ENCODE data around the gene GPT2. TPM values are rescaled to one million over a fixed set of nuclear protein-coding genes. Genes with fewer than 3 reads are reported as not detected.

Gene GPT2
- total RNA-seq, 2 donors from 2014 or later: 3.3 to 4.5 TPM

DNA sequence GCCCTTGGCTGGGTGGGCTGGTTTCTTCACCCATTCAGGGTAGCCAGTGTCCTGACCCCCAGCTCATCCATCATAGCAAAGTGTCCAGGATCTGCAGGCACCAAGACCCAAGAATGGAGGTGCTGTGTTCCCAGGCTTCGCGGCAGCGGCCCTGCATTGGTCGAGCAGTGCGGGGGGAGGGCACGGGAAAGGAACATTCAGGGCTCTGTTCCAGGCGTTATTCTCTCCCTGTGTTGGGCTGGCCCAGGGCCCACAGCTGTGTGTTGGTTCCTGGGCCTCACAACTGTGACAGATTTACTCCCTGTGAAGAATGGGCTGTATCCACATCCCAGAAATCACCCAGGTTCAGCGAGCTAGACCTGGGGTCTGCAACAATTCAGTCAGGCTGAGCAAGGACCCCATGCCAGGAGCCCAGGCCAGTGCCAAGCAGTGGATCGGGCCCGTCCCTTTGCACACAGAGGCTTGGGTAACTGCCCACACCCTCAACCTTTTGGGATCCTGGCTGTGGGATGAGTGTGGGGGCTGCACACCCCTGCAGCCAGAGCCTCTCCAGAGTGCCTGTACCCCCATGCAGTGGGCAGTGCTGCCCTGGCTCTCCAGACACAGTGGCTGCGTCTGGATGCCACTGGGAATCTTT is 10.0 kb downstream of the GPT2 start:
- DNase-seq (ENCODE audit: low spot score): no peak
- intact Hi-C loops (cut with DNase I): no loop called here

GRCh38 chr16:46895399-46896313 is 11.5 kb downstream of the GPT2 start:
- intact Hi-C loops (cut with DNase I): no loop called here

DNA sequence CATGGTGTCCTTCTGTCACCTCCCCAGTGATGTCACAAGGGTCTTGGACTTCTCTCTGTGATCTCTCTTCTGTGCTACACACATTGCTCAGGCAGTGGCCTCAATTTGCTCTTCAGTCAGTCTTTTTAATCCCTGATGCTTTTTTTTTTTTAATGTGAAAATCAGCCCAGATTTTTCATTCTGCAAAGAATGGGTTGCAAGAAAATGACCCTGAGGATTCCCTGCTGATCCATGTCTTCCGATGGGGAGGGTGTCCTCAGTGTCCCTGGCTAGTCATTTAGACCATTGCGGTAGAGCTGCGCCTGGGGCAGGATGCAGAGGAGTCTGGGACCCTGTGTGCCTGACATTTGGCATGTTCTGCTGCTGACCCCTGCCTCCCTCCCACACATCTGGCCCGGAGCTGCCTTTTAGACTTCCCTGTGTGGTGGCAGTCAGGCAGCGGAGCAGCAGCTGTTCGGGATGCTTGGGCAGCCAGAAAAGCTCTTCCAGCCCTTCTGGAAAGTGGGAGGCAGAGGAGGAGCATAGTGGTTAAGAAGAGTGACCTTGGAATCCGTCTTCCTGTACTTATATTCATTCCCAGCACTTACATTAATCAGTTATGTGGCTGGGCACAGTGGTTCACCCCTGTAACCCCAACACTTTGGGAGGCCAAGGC is 12.3 kb downstream of the GPT2 start:
- intact Hi-C loops (cut with DNase I): no loop called here
- DNase-seq (ENCODE audit: low spot score): no peak

More at GRCh38 chr16:46895399-46896313, 11.5 kb downstream of the GPT2 start:
- no peak for DNase-seq (ENCODE audit: low spot score)

GRCh38 chr16:46897471-46897870 is 13.3 kb downstream of the GPT2 start:
- no peak for DNase-seq (ENCODE audit: low spot score)
- intact Hi-C loops (cut with DNase I): no loop called here

GRCh38 chr16:46898006-46898405 is 13.8 kb downstream of the GPT2 start:
- DNase-seq (ENCODE audit: low spot score): no peak
- intact Hi-C loops (cut with DNase I): no loop called here

DNA sequence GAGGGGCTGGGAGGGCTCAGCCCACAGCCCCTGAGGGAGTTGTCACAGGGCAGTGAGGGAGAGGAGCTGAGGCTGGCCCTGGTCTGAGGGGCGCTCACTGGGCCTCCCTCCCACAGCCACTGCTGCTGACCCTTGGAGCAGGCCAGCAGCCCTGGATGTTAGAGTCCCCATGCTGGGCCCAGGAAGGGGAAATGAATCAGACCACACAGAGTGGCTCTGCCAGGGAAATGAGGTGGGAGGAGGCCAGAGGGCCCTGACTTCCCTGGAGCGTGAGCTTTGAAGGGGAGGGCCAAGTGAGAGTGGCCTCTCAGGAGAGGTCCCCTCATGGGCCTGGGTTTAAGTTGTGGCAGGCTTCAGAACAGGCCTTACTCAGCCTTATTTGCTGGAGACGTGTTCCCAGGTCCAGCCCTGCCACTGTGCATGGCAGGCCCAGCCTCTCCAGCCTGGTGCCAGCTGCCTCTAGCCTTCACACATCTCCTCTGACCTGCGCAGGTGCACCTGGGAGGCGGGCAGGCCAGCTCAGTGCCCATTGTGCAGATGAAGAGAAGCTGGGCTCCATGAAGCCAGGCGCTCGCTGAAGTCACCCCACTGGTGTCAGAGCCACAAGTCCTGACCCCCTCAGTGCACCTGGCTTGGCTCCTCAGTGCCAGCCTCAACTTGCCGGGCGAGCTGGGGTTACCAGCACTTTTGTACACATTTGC is 15.4 kb downstream of the GPT2 start:
- no peak for DNase-seq (ENCODE audit: low spot score)
- intact Hi-C loops (cut with DNase I): no loop called here

GRCh38 chr16:46900455-46901235 is 16.5 kb downstream of the GPT2 start:
- no peak for DNase-seq (ENCODE audit: low spot score)
- intact Hi-C loops (cut with DNase I): no loop called here

GRCh38 chr16:46901709-46902108 is 17.5 kb downstream of the GPT2 start:
- DNase-seq (ENCODE audit: low spot score): no peak
- intact Hi-C loops (cut with DNase I): no loop called here

DNA sequence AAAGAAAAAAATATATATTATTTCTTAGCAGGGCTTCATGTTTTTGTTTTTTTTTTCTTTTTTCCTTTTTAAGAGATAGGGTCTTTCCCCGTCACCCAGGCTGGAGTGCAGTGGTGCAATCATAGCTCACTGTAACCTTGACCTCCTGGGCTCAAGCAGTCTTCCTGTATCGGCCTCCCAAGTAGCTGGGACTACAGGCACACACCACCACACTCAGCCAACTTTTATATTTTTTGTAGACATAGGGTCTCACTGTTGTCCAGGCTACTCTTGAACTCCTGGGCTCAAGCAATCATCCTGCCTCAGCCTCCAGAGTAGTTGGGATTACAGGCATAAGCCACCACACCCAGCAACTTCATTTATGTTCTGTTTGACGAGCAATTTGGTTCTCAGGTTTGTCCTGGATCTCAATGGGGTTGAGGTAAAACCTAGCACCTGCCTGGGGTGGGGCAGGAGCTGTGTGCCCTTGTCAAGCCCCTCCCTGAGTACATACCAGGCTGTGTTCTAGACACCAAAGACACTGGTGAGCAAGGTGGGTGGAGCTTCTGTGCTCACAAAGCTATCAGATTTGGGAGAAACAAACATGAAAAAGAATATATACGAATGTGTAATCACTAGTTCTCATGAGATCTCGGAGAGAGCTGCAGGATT is 19.2 kb downstream of the GPT2 start:
- no peak for DNase-seq (ENCODE audit: low spot score)
- intact Hi-C loops (cut with DNase I): no loop called here

DNA sequence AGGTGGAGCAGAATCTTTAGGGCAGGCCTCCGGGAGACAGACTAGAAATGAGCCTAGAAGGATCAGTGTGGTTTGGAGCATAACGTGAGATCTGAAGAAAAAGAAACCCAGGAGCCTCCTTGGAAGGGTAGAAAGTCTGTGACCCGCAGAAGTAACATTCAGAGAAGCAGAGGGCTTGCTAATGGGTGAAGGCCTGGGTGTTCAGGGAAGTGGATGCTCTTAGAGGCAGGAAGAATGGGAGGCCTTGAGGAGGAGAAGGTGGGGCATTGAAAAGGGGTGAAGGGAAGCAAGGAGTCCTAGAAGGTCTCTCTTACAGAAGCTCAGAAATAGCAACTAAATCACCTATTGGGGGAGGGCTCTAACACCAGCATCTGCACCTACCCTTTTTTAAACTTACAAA is 20.3 kb downstream of the GPT2 start:
- intact Hi-C loops (cut with DNase I): no loop called here
- DNase-seq (ENCODE audit: low spot score): no peak

GRCh38 chr16:46906360-46907060 is 22.3 kb downstream of the GPT2 start:
- DNase-seq (ENCODE audit: low spot score): no peak
- intact Hi-C loops (cut with DNase I): loop anchor here (1.0 to 2.0 kb wide), 2 partner anchors 22 to 52 kb away; partner anchors contain the start of gene GPT2 (in 1 of the 2)

GRCh38 chr16:46907061-46907774 is 23.1 kb downstream of the GPT2 start:
- no peak for DNase-seq (ENCODE audit: low spot score)
- intact Hi-C loops (cut with DNase I): loop anchor here (1.0 to 2.0 kb wide), 2 partner anchors 23 to 52 kb away; partner anchors contain the start of gene GPT2 (in 1 of the 2)

GRCh38 chr16:46908540-46909372 is 24.6 kb downstream of the GPT2 start:
- DNase-seq (ENCODE audit: low spot score): no peak
- intact Hi-C loops (cut with DNase I): loop anchor here in 1 of 2 donors (2.0 kb wide), 1 partner anchor 54 kb away; no protein-coding TSS in a partner anchor

GRCh38 chr16:46911038-46911437 is 26.9 kb downstream of the GPT2 start:
- intact Hi-C loops (cut with DNase I): no loop called here
- DNase-seq (ENCODE audit: low spot score): no peak

- intact Hi-C loops (cut with DNase I): no loop called here
- no peak for DNase-seq (ENCODE audit: low spot score)
These were observed 27.5 kb downstream of the GPT2 start for GRCh38 chr16:46911650-46912049.

GRCh38 chr16:46914556-46915201 is 30.5 kb downstream of the GPT2 start:
- intact Hi-C loops (cut with DNase I): no loop called here

More at GRCh38 chr16:46914556-46915201, 30.5 kb downstream of the GPT2 start:
- DNase-seq (ENCODE audit: low spot score): no peak

Data from posterior vena cava (tissue), 2 donors.